Measurements from ENCODE around the gene FEZ2. TPM values are rescaled to one million over a fixed set of nuclear protein-coding genes. Genes with fewer than 3 reads are reported as not detected.
A peak's percentile ranks its signal among the peaks of the same experiment; 100 is the strongest.

The FEZ2 gene
- total RNA-seq, 2 donors from 2014 or later, result 34.3 to 50.0 TPM

DNA sequence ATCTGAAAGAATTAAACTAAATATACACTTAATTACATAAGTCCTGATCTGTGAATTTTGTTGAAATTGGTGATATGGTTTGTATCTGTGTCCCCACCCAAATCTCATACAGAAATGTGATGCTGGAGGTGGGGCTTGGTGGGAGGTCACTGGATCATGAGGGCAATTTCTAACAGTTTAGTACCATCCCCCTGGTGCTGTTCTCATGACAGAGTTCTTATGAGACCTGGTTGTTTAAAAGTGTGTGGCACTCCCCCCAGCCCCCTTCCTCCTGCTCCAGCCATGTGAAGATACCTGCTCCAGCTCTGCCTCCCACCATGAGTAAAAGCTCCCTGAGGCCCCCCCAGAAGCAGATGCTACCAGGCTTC lies 18.7 kb downstream of the FEZ2 start:
- TF ChIP-seq, protein P1, sequence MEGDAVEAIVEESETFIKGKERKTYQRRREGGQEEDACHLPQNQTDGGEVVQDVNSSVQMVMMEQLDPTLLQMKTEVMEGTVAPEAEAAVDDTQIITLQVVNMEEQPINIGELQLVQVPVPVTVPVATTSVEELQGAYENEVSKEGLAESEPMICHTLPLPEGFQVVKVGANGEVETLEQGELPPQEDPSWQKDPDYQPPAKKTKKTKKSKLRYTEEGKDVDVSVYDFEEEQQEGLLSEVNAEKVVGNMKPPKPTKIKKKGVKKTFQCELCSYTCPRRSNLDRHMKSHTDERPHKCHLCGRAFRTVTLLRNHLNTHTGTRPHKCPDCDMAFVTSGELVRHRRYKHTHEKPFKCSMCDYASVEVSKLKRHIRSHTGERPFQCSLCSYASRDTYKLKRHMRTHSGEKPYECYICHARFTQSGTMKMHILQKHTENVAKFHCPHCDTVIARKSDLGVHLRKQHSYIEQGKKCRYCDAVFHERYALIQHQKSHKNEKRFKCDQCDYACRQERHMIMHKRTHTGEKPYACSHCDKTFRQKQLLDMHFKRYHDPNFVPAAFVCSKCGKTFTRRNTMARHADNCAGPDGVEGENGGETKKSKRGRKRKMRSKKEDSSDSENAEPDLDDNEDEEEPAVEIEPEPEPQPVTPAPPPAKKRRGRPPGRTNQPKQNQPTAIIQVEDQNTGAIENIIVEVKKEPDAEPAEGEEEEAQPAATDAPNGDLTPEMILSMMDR (IDR thresholded peaks at IDR 0.05), result no peak
- H3K27me3 ChIP-seq, result no peaks in the 10 kb centered on the region
- H3K9ac ChIP-seq (ENCODE audit: low read depth in 2 of 2, low read length in 2 of 2), result no peak overlapping the region
- H3K9me3 ChIP-seq, result no peaks in the 10 kb centered on the region
- H3K4me3 ChIP-seq, result no peak overlapping the region
- intact Hi-C loops (cut with DNase I), result no loop called here
- peak overlapping the region; percentile 26 for H3K27ac ChIP-seq
- no peaks in the 10 kb centered on the region for H3K36me3 ChIP-seq
- no peaks in the 10 kb centered on the region for H3K4me1 ChIP-seq
- no peak for DNase-seq

DNA sequence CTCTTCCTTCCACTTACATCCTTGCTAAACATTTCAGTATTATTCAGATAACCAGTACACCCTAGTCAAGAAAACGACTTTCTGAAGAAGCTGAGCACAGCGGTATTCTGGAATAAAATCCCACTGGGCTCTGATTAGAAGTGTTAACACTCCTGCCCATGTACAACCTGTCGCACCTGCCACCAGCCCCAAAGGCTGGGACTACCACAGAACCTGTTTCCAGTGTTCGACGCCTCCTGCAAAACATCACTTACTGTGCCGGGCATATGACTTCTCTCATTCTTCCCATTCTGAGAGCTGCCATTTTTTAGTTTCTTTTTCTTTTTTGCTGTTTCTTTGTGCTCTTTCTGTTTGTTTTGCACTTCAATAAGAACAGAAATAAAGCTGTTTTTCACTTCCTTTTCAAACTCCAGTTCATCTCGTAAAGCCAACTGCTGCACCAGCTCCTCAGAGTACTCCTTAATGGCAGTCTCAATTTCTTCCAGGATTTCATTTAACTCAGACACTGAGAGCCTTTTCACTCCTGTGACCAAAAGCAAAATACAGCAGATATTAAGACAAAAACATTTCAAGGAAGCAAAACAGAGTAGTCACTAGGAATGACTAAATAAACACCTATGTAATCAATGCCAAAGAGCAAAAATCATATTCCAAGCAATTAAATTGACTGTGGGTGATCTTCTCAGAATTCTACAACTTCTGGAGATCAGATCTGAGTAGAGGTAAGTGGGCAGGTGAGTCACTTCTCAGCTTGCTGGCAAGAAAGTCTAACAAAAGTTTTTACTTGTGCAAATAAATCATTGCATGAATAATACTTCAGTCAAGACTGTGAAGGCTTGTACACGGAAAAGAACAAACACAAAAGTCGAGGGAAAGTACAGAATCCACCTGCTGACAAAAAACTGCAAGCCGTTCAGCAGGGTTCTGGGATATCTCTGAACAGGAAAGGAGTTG lies 19.3 kb downstream of the FEZ2 start:
- no peaks in the 10 kb centered on the region for H3K27me3 ChIP-seq
- no peaks in the 10 kb centered on the region for H3K36me3 ChIP-seq
- H3K4me1 ChIP-seq, result no peaks in the 10 kb centered on the region
- H3K9ac ChIP-seq (ENCODE audit: low read depth in 2 of 2, low read length in 2 of 2), result no peak overlapping the region
- no peak for DNase-seq
- H3K27ac ChIP-seq, result peak overlapping the region; percentile 26
- TF ChIP-seq, protein P1 (IDR thresholded peaks at IDR 0.05), result no peak
- intact Hi-C loops (cut with DNase I), result no loop called here
- H3K9me3 ChIP-seq, result no peaks in the 10 kb centered on the region
- H3K4me3 ChIP-seq, result no peak overlapping the region

DNA sequence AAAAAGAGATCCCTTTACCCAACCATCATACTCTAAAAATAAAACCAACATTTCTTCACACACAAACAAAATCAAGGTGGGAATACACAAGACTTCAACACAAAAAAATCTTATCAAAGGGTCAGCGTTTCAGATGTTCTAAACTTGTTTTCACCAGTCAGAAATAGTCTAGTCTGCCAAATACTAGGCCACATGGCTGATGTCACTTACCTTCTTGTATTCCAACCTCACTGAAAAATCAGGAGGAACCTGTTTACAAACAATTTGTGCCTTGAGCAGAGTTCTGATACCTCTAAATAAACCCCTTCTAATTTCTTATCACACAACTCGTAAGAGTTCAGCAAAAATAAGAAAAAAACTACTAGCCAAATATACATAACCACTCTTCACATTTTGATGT lies 20.1 kb downstream of the FEZ2 start:
- no peak overlapping the region for H3K4me3 ChIP-seq
- no peak for DNase-seq
- no peak overlapping the region for H3K9ac ChIP-seq (ENCODE audit: low read depth in 2 of 2, low read length in 2 of 2)
- no peaks in the 10 kb centered on the region for H3K27me3 ChIP-seq
- H3K9me3 ChIP-seq, result no peaks in the 10 kb centered on the region
- no peaks in the 10 kb centered on the region for H3K4me1 ChIP-seq
- intact Hi-C loops (cut with DNase I), result no loop called here
- no peaks in the 10 kb centered on the region for H3K36me3 ChIP-seq
- TF ChIP-seq, protein P1 (IDR thresholded peaks at IDR 0.05), result no peak
- H3K27ac ChIP-seq, result no peak overlapping the region

DNA sequence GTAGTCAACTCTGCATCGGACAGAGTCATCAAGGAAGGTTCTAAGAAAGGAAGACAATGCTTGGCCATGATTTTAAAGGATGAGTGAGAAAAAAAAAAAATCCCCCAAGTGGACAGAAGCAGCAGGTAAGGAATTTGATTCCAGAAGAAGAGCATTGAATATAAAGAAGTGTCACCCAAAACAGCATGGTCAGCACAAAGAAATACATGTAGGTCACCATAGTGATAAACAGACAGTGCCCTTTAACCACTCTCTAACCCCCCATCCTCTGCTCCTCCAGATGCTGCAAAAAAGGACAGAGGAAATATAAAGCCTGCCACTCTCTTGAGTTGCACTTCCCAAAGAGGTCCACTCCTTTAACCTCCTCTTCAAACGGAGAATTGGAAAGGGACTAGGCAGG lies 23.4 kb downstream of the FEZ2 start:
- Histone ChIP-seq H3K4me3 (no peak overlapping the region), H3K27ac (no peak overlapping the region), H3K9ac (ENCODE audit: low read depth in 2 of 2, low read length in 2 of 2) (no peak overlapping the region), H3K36me3 (no peaks in the 10 kb centered on the region), H3K27me3 (no peaks in the 10 kb centered on the region), H3K9me3 (no peaks in the 10 kb centered on the region), H3K4me1 (no peaks in the 10 kb centered on the region)
- no peak for DNase-seq
- TF ChIP-seq, protein P1 (IDR thresholded peaks at IDR 0.05), result no peak
- intact Hi-C loops (cut with DNase I), result no loop called here

DNA sequence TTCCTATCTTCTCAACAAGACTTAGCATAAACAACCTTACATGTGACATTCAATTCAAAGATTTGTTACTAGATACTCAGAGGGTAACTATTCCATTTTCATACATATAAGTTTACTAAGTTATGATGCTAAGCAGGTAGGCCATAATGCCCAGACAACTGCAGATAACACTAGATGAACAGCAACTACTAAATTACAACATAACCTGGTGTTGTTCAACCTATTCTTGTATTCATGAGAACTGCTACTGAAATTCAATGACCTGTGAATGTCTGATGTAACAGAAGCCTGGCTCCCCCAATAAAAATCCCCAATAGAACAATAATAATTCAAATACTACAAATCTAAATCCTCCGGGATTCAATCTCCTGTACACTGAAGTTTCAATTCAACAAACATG lies 24.8 kb downstream of the FEZ2 start:
- TF ChIP-seq, protein P1 (IDR thresholded peaks at IDR 0.05), result no peak
- H3K27me3 ChIP-seq, result no peaks in the 10 kb centered on the region
- H3K4me1 ChIP-seq, result peaks cover 9% of the 10 kb centered on the region
- no peak overlapping the region for H3K27ac ChIP-seq
- no peaks in the 10 kb centered on the region for H3K36me3 ChIP-seq
- intact Hi-C loops (cut with DNase I), result no loop called here
- no peak overlapping the region for H3K4me3 ChIP-seq
- no peak for DNase-seq
- no peaks in the 10 kb centered on the region for H3K9me3 ChIP-seq
- H3K9ac ChIP-seq (ENCODE audit: low read depth in 2 of 2, low read length in 2 of 2), result no peak overlapping the region
